ENCODE measurements around the gene UBA1.
A peak's percentile ranks its signal among the peaks of the same experiment; 100 is the strongest.

The UBA1 gene

DNA sequence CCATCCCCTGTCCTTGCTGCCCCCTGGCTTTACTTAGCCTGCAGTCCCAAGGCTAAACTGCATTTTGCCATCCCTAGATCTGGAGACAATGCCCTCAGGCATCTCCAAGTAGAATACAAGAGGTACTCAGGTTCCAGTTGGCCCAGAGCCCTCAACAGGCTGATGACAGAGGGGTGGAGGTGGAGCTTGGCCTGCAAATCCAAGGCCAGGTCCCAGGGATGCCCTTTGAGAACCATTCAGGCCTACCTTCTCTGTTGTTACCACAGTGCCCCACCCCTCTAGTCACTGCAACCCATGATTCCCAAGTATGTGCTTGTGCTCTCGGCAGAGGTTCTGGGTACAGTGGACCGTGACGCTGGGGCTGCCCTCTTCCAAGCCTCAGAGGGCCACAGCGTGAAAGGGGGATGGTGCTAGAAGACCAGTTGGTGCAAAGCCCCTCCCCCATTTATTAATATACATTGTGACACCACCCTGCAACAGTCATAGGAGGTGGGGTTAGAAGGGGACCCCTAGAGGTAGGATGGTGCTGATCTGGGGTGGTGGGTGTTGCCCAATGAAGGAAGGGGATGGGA, 6.4 kb upstream of the UBA1 start:
- TF ChIP-seq CTCF (IDR thresholded peaks at IDR 0.05) = no peak

DNA sequence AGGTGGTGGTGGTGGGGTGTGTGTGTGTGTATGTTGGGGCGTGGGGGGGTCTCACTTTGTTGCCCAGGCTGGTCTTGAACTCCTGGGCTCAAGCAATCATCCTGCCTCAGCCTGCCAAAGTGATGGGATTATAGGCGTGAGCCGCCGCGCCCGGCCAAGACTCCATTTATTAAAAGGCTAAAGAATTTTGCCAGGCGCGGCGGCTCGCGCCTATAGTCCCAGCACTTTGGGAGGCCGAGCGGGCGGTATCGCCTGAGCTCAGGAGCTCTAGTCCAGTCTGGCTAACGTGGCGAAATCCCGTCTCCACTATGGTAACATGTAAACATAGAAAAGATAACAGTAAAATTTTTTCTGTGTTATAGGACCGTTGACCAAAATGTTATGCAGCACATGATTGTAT, 3.7 kb upstream of the UBA1 start:
- Histone ChIP-seq H3K27ac (no peak overlapping the region), H3K4me3 (no peak overlapping the region)
- no peak for DNase-seq (ENCODE audit: low spot score)
- no peak for TF ChIP-seq CTCF (IDR thresholded peaks at IDR 0.05)

More for the DNA sequence above, 6.4 kb upstream of the UBA1 start:
- H3K27ac ChIP-seq = no peak overlapping the region
- no peak for DNase-seq (ENCODE audit: low spot score)
- no peak overlapping the region for H3K4me3 ChIP-seq

DNA sequence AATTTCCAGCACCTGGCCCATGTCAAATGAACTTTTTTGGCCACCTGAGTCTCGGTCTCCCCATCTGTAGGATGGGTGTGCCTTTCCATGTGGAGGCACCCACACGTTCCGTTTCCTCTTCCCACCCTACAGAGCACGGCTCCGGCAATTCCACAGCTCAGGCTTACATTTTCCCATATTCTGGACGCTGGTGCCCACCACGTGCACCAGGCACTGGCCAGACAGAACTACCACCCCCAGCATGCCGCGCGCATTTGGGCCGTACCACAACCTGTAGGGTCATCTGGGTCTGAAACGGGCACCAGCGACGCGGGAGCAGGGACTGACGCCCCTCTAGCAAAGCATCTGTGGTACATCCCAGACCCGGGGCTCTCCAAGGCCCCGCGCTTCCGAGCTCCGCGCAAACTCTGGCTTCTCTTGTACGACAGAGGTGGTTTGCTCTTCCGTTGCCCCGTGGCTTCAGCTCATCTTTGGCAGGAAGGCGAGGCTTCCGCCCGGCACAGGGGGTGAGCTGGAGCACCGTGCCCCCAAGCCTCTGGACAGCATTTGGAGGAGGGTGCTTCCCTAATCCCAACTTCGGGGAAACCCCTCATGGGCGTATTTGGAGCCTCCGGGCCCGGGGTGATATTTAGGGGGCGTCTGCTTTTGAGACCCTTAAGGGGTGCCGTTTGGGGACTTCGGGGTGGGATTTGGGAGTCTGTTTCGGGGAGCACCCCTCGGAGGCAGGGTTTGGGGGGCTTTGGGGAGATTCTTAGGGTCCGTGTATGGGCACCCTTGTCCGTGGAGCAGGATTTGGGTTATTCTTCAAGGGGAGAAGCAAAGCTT, 3.0 kb upstream of the UBA1 start:
- DNase-seq (ENCODE audit: low spot score) = peak; percentile 90
- H3K4me3 ChIP-seq = peak overlapping the region; percentile 64
- H3K27ac ChIP-seq = peak overlapping the region in 1 of 2 donors; percentile 10
- TF ChIP-seq CTCF (IDR thresholded peaks at IDR 0.05) = no peak

DNA sequence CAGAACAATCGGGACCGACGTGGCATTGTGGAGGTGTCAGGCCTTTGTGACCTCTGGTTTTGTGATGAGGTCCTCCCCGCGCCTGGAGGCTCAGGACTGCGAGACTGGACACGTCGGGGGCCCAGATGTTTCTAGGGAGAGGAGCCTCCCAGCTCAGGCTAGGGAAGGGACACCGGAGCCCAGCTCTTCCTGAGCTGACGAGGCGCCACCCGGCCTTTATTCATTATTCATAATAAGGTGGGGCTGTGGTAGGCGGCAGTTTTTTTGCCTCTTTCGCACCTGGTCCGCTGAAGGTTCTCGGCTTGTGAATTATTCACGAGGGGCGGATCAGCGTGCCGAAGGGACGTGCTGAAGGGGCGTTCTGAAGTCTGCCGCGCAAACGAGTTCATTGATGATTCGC, 2.3 kb upstream of the UBA1 start:
- Histone ChIP-seq H3K4me3 (peak overlapping the region; percentile 64), H3K27ac (peak overlapping the region in 1 of 2 donors; percentile 10)
- TF ChIP-seq CTCF (IDR thresholded peaks at IDR 0.05) = no peak
- no peak for DNase-seq (ENCODE audit: low spot score)

- H3K27ac ChIP-seq = no peak overlapping the region
- no peak for TF ChIP-seq CTCF (IDR thresholded peaks at IDR 0.05)
- peak overlapping the region; percentile 64 for H3K4me3 ChIP-seq
- DNase-seq (ENCODE audit: low spot score) = no peak
These were observed 1.7 kb upstream of the UBA1 start for GRCh38 chrX:47191806-47192401.

DNA sequence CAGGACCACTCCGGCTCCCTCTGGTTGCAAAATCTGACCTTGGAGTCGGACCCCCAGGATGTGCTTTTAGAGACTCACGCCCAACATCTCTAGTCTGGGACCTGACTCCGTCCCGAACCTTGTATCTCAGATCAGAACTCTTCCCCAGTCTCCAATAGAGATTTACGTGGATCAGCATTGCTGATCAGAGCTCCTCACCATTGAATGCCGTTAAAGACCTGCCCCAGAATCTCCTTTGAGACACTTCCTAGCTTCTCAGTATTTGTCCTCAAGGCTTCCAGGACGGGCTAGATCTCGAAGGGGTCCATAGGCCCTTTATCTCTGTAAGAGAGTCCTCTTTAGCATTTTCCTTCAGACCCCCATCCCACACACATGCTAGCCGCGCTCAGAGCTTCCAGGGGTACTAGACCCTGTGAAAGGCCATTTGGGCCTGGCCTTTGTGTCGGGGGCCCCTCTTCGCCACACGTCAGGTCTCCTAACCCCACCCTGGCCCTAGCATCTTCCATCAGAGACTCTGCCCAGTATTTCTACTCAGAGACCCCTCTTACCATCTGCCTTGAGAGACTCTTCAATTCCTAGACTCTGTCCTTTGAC, 662 bp downstream of the UBA1 start:
- Histone ChIP-seq H3K27ac (peak overlapping the region; percentile 83 to 97), H3K4me3 (peak overlapping the region; percentile 92)
- no peak for DNase-seq (ENCODE audit: low spot score)
- no peak for TF ChIP-seq CTCF (IDR thresholded peaks at IDR 0.05)

All from coronary artery (tissue), 2 donors.